Stimulated activated CD4-positive, alpha-beta T cell treated with anti-CD3 and anti-CD28 coated beads, Interleukin-15, amount 100 ng/mL, for 24 hours (primary cell): ENCODE measurements around the gene DPP9.
"Not testable (repeated sequence)": the region's sequence is repeated elsewhere in the genome, so short reads cannot be mapped to it uniquely, and the experiment has no call there.

ENCODE experiments used
- DNase-seq: peaks from one replicate; pipeline ENCODE4 v3.0.0-alpha.2; 2020

Gene DPP9

GRCh38 chr19:4738734-4739133 is 15.1 kb upstream of the DPP9 start:
- no peak for DNase-seq

DNA sequence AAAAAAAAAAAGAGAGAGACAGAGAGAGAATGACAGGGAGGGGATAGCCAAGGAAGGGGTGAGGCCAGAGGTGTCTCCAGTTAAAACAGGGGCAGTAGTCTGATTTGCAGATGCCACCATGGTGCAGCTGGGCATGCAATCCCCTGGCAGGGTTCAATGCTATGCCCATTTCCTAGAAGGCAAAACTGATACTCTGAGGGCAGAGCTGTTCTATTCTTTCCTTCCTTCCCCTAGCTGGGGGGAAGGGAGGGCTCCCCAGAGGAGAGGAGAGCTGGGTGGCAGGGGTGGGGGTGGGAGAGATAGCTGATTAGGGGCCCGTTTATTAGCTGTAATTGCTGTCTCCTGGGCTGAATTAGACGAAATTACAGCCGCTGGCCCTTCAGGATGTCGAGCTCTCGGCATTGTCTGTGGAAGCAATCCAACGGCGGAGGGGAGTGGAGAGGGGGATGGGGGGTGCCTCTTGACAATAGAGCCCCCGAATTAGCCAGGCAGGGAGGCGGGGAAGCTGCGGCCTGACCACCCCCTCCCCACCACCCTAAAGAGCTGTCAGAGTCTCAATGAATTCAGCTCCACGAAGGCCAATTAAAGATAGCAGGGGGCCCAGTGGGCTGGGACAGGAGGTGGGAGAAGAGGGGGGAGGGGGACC is 14.4 kb upstream of the DPP9 start:
- no peak for DNase-seq

DNA sequence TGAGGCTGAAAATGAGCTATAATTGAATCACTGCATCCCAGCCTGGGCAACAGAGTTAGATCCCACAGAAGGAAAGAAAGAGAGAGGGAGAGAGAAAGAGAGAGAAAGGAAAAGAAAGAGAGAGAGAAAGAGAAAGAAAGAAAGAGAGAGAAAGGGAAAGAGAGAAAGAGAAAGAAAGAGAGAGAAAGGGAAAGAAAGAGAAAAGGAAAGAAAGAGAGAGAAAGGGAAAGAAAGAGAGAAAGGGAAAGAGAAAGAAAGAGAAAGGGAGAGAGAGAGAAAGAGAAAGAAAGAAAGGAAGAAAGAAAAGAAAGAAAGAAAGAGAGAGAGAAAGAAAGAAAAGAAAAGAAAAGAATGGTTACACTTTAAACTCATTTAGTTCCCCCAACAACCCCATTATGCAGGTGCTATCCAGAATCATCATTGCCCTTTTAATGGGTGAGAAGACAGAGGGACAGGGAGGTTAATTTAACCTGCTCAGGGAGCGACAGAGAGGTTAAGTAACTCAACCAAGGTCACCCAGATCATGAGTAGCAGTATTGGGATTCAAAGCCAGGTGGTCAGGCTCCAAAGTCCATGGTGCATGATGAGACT is 10.2 kb upstream of the DPP9 start:
- no peak for DNase-seq

DNA sequence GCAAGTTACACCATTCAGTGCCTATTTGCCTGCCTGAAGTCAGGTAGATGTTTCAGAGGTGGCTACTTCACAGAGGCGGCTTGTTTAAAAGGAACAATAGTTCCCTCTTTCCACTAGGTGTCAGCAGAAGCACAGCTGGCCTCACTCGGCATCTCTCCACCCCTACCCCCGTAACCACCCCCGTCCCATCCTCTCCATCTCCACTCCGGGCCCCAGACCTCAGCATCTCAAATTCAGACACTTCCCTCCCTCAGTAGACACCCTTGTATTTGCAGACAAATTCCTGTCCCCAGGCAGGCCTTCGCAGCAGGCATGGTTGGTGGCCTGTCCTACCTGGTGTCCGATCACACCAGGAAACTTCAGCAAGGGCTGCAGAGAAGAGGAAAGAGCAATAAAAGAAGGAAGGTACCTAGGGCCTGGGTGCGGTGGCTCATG is 9.1 kb upstream of the DPP9 start:
- peak; percentile 64 for DNase-seq

DNA sequence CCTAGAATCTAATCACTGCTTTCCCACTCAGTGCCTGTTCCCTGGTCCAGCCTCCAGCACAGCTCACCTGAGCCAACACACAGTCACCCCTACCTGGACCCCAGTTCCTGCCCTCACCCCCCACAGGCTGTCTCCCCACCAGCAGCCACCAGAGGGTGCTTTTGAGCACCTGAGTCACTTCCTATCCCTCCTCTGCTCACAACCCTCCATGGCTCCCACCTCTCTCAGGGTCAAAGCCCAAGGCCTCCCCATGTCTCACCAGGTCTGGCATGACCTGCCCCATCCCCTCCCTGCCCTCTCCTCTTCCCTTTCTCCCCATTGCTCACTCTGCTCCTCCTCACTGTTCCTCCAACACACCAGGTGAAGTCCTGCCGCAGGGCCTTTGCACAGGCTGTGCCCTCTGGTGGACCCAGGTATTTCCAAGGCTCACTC is 7.1 kb upstream of the DPP9 start:
- peak; percentile 76 for DNase-seq

DNA sequence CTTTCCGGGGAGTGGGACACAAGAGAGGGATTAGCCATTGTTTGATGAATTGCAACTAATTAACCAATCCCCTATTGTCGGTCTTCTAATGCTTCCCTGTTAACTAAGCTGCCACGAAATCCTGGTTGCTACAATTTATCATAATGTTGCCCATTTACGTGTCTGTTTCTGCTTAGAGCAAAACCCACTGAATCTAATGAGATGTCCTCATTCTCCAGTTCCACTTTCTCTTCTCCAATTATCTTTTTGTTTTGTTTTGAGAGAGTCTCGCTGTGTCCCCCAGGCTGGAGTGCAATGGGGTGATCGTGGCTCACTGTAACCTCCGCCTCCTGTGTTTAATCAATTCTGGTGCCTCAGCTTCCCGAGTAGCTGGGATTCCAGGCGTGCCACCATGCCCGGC is 5.2 kb upstream of the DPP9 start:
- DNase-seq = no peak

- DNase-seq = peak; percentile 34
Observed at GRCh38 chr19:4722671-4723594, 709 bp downstream of the DPP9 start.

DNA sequence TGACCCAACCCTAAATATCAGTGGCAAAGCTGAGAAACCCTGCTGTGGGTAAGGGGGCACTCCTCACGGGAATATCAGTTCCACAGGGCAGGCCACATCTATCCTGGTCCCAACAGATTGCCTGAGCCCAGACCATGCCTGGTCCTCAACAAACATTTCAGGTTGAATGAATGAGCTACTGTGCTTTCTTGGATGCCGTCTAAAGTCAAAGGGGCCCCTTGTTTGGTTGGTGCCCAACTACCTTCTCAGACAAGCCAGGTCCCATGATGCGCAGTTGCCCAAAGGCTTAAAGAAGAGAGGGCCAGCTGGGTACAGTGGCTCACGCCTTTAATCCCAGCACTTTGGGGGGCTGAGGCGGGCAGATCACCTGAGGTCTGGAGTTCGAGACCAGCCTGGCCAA is 2.4 kb downstream of the DPP9 start:
- DNase-seq = no peak

DNA sequence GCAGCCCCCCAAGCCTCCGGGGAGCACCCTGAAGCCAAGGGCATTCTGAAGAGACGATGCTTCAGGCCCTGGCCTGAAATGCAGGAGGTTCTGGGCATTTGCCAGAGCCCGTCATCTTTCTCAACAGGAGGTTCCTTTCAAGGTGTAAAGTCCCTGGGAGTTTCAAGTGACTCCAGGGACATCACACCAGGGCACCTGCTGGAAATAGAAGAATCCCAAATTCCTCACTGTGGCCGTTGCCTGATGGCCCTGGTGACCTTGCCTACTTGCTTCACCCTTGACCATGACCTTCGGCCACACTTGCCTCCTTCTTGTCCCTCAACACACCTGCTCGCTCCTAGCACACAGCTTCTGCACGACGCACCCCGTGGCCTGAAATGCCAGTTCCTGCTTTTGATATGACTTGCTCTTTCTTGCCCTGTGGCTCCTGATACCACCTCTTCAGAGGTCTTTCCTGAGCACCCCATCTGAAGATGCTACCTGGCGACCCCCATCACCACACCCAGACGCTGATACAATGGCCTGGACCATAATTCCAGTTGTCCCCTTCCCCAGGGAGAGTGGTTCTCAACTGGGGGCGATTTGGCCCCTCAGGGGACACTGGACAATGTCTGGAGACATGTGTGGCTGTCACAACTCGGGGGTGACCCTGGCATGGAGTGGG is 3.5 kb downstream of the DPP9 start:
- no peak for DNase-seq

DNA sequence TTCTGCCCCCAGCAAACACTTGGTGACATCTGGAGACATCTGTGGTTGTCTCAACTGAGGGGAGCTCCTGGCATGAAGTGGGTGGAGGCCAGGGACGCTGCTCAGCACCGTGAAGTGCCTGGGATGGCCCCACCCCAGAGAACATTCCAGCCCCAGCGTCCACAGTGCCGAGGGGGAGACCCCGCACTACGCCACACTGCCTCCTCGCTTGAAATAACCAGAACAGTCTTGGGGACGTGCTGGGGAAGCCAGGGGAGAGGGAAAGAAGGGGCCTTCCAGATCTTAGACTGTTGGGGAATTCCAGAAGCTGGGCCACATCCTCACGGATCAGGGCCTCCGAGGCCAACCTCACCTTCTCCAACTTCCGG is 4.2 kb downstream of the DPP9 start:
- DNase-seq = no peak

DNA sequence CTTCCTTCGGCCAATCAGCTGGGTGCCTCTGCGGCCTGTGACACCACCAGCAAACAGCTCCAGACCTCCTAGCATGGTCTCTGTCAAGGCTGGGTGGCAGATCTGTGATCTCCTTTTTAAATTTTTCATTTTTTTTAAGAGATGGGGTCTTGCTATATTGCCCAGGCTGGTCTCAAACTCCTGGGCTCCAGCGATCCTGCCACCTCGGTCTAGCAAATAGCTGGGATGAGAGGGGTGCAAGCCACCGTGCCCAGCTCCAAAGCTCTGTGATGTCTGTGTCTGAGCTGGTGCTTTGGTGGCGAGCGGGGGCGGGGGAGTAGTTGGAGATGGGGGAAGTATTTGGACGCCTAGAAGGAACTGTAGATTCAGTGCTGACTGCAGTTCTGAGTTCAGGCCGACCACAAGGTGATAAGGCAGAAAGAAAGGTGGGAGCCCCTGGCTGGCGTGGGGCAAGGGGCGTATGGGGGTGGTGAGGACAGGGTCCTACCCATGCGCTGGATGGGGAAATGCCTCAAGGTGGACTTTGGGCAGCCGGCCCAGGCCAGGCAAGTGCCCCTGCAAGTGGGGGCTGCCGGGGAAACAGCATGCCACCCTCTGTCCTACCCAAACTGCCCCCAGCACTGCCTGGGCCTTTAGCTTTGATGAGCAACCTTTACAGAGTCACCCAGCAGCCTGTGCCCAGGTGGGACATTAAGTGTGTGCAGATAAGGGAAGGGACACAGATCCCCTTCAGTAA is 5.5 kb downstream of the DPP9 start:
- DNase-seq = no peak

GRCh38 chr19:4717191-4717965 is 6.3 kb downstream of the DPP9 start:
- DNase-seq = no peak

DNA sequence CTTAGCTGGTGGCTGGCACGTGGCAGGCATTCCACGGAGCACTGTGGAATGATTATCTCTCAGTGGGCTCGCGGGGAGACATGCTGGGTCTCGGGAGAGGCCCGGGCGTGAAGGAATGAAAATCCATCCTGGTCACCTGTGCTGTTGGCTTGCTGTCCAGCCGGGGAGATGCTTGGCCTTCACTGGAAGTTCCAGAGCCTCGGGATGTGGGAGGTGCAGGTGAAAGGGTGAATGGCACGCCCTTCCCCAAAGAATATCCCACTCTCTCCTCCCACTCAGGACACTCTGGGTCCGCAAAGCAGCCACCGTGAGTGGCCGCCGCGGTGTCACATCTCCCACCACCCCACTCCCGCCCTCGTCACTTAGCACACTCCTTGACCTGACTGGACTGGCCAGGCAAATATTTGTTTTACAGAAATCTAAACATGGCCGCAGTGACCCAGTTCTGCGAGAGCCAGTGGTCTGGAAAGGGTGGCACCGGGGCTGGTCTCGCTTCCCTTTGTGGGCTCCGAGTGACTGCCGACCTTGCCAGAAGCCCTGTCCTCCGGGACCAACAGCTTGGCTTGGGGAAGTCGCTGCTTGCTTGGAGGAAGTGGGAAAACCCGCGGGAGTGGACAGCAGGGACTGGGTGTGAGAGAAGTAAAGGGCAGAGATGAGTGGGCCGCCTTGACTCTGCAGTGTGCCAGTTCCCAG is 8.0 kb downstream of the DPP9 start:
- no peak for DNase-seq

GRCh38 chr19:4715178-4715528 is 8.5 kb downstream of the DPP9 start:
- not testable (repeated sequence) for DNase-seq

GRCh38 chr19:4714016-4714415 is 9.6 kb downstream of the DPP9 start:
- DNase-seq = no peak

DNA sequence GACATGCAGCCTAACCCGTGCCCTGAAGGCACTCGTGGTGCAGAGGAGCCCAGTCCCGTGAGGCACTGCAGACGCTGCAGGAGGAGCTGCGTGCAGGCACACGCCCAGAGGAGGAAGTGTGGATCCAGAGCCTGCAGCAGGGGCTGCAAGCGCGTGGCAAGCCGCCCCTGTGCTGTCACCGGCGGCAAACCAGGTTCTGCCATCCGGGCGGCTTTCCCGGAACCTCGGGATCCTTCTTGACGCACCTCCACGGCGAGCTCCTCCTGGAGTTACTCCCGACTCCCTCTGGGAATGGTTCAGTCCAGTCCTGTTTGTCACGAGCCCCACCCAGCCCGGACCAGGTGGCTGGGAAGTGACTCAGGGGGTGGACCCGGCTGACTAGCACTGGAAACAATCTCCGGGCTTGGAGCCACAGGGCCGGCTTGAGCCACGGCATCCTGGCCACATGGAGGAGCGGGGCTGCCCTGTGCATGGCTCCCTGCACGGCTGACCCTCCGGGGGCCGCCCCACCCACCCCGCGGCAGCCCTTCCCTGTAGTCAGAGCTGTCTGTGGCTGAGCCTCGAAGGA is 10.2 kb downstream of the DPP9 start:
- DNase-seq = no peak

GRCh38 chr19:4712771-4713170 is 10.9 kb downstream of the DPP9 start:
- DNase-seq = no peak

DNA sequence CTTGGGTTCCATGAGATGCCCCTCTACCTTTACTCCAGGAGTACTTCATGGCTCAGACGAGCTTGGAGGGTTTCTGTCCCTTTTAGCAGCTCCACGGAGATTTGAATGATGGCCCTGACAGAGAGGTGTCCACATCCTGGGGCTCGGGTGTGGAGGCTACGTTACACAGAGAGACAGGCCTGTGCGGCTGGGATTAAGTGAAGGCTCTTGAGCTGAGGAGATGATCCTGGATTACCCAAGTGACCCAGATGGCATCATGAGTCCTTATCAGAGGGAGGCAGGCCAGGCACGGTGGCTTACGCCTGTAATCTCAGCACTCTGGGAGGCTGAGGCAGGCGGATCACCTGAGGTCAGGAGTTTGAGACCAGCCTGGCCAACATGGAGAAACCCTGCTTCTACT is 12.4 kb downstream of the DPP9 start:
- no peak for DNase-seq

DNA sequence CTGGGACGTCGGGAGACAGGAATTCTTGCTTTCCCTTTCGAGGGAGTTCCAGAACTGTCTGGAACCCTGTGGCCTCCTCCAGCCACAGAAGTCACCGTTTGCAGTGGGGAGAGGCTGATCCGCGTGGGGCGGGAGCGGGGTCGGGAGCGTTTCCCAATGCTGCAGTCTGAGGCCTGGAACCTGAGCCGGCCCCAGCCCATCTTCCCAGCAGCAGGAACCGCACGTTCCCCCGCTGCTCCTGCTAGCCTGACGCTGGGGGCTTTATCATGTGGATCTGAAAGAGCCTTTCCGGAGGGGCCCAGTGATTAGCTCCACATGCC is 13.4 kb downstream of the DPP9 start:
- no peak for DNase-seq

DNA sequence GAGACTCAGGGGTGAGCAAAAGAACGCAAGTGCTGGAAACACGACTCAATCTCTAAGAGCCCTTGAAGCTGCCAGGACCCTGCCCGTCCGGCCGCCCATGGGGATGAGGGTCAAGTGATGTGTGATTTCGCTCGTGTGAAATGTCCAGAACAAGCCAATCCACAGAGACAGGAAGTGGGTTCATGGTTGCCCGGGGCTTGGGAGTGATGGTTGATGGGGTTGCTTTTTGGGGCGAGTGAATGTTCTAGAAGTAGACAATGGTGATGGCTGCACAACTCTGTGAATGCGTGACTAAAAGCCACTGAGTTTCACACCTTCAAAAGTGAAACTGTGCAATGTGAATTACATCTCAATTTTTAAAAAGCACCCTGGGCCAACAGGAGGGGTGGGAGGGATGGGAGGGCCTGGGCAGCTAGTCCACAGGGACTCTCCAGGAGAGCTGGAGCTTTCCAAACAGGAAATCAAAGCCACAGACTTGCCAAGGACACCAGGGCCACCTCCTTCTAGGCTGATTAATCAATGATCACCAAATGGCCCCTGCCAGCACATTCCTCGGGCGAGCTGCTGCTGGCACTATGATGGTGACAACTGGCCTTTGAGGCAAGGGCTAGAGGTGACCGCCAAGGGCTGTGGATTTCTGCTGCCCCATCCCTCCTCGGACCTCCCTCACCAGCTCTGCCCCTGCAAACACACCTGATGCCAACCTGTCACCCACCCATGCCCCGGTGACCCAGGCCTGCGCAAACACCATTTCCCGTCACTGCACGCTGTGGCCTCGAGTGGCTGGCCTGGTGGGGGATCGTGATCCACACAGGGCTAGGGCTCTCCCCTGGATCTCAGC is 14.0 kb downstream of the DPP9 start:
- DNase-seq = no peak
